ENCODE results near the gene MAPRE2. TPM values are rescaled to one million over a fixed set of nuclear protein-coding genes. Genes with fewer than 3 reads are reported as not detected.
A peak's percentile ranks its signal among the peaks of the same experiment; 100 is the strongest.

MAPRE2 gene
- total RNA-seq, 1 experiment from 2014 or later, result 29.4 TPM

- TF ChIP-seq CTCF (conservative IDR thresholded peaks at IDR 0.05), result no peak
- Mint-ChIP-seq H3K27me3 (ENCODE audit: low read depth) (peaks cover 2% of the 10 kb centered on the region), H3K36me3 (ENCODE audit: insufficient read depth in 1 of 3, low read depth in 3 of 3) (peaks cover 11 to 12% (median 12%) of the 10 kb centered on the region in 3 experiments; a peak in 5 of 7 replicates), H3K27ac (peak overlapping the region in 1 of 3 experiments; percentile 50; a peak in 1 of 7 replicates), H3K4me1 (peaks cover 15 to 17% of the 10 kb centered on the region in 2 experiments), H3K4me3 (no peak overlapping the region), H3K9me3 (no peaks in the 10 kb centered on the region; a peak in 1 of 5 replicates)
- Histone ChIP-seq H2BK15ac (ENCODE audit: low read depth, low read length) (no peak overlapping the region), H3K56ac (ENCODE audit: insufficient read length, low read depth, low read length) (no peak overlapping the region), H2BK120ac (ENCODE audit: low read depth, low read length, poor library complexity, severe bottlenecking) (no peak overlapping the region), H3K9ac (ENCODE audit: extremely low read depth, insufficient read length, low read length) (no peak overlapping the region), H3K4me2 (ENCODE audit: insufficient read depth, insufficient read length, low read length) (no peak overlapping the region), H3K23me2 (ENCODE audit: insufficient read length, low read depth, low read length, poor library complexity, severe bottlenecking) (no peaks in the 10 kb centered on the region), H3T11ph (ENCODE audit: low read length) (no peak overlapping the region), H3K4ac (ENCODE audit: low read depth, low read length) (no peak overlapping the region), H3K18ac (ENCODE audit: insufficient read length, low read depth, low read length) (no peak overlapping the region), H2AFZ (ENCODE audit: low read length) (no peak overlapping the region), H4K20me1 (ENCODE audit: control insufficient read depth, insufficient read depth, insufficient read length) (no peaks in the 10 kb centered on the region), H4K5ac (ENCODE audit: insufficient read length, low read depth, low read length) (no peak overlapping the region), H3K9me3 (ENCODE audit: control insufficient read depth, low read depth, low read length) (no peaks in the 10 kb centered on the region), H3K79me1 (ENCODE audit: insufficient read depth, low read depth, low read length, poor library complexity, severe bottlenecking) (no peaks in the 10 kb centered on the region), H2BK20ac (ENCODE audit: low read depth, low read length, poor library complexity, severe bottlenecking) (no peak overlapping the region), H2AK5ac (ENCODE audit: insufficient read length, low read length) (no peak overlapping the region), H3K79me2 (ENCODE audit: insufficient read depth, low read length) (no peaks in the 10 kb centered on the region), H2BK5ac (ENCODE audit: insufficient read length, low read length) (no peak overlapping the region), H3K23ac (ENCODE audit: insufficient read length, low read depth, low read length) (no peak overlapping the region), H3K14ac (ENCODE audit: insufficient read depth, low read length) (no peak overlapping the region), H2BK12ac (ENCODE audit: insufficient read length, low read depth, low read length) (no peak overlapping the region), H4K91ac (ENCODE audit: insufficient read length, low read depth, low read length) (no peak overlapping the region), H4K8ac (replicated peaks; ENCODE audit: insufficient read length, low read depth, low read length) (no peak overlapping the region), H3K27me3 (ENCODE audit: insufficient read depth, low read length) (no peaks in the 10 kb centered on the region), H3K27ac (ENCODE audit: insufficient read length, low read depth, low read length) (no peak overlapping the region), H3K4me1 (ENCODE audit: insufficient read depth, low read length) (0 out of 2 replicates have a peak, but pooled peaks cover 2% of the 10 kb centered on the region)
- no CpG with 5 or more reads among the region's 4 CpGs for WGBS (ENCODE audit: extremely low coverage, insufficient read length, low lambda C conversion rate)
- DNase-seq, result no peak
Measured at GRCh38 chr18:35141077-35141476, 99.9 kb downstream of the MAPRE2 start.

Data from H9 (cell line).